GM12891 (cell line): ENCODE results near the gene ANKFN1.
"Not testable (repeated sequence)": the region's sequence is repeated elsewhere in the genome, so short reads cannot be mapped to it uniquely, and the experiment has no call there.

Experiments
- POLR2A ChIP-seq: IDR thresholded peaks from 2 replicates; pipeline ENCODE4 v1.6.1; 2011; ENCODE audit warnings: low read depth, low read length, control low read depth
- POLR2AphosphoS5 ChIP-seq: IDR thresholded peaks from 2 replicates; pipeline ENCODE4 v1.6.1; 2011; ENCODE audit warnings: low read depth, low read length, control low read depth
- TAF1 ChIP-seq: IDR thresholded peaks from 2 replicates; pipeline ENCODE4 v1.6.1; 2011; ENCODE audit warnings: low read depth, low read length, control low read depth

GRCh38 chr17:56412356-56412755 is 259.1 kb downstream of the ANKFN1 start:
- TF ChIP-seq POLR2A, TAF1, POLR2AphosphoS5: not testable (repeated sequence)
